GM08714 (cell line): ENCODE data around the gene CLK2.
"Not testable (repeated sequence)": the region's sequence is repeated elsewhere in the genome, so short reads cannot be mapped to it uniquely, and the experiment has no call there.

Experiments
- H3K4me3 ChIP-seq: fragments of 200-500 bp; sonication (Bioruptor generic); 2 replicates; pipeline ENCODE4 v1.5.1; 2014; ENCODE audit warnings: mild to moderate bottlenecking, low read length, inconsistent platforms
- ZNF274 ChIP-seq: IDR thresholded peaks from 2 replicates; pipeline ENCODE4 v1.6.1; 2012; ENCODE audit warnings: mild to moderate bottlenecking, low read depth, low read length

Gene CLK2

DNA sequence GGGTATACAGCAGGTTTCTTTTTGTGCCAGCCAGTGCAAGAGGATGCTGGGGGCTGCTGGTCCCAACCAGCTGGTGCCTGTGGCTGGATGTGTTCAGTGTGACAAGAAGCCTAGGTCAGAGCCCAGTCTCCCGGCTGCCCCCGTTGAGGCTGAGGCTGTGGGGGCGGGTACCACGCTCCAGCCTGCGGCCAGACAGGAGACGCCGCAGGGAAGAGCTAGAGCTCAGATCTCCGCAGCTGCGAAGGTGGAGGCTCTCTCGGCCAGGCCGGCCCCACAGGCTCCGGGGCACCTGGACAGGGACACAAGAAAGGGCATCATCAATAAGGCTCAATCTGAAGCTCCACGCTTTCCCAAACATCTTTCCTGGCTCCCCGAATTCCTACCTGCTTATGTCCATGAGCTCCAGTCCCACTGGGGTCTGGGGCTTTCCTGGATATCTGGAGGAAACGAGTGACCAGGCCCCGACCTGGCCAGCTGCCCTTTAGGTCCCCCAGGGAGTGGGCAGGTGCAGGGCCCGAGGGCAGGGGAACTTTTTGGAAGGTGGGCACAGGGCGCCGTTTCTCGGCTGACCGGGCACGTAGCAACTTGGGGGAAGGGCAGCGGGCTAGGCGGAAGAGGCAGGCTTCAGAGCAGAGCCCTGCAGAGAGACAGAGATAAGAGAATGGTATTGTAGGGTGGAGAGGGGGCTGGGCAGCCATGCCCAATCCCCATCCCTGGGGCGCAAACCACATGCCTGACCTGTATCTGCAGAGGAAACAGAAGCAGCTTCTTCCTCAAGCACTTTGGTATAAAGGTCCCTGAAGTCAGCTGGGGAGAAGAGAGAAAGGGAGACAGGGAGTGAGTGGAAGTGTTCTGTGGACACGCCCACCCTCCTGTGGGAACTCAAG lies 25.4 kb downstream of the CLK2 start:
- TF ChIP-seq ZNF274, result no peak
- no peak overlapping the region for H3K4me3 ChIP-seq

DNA sequence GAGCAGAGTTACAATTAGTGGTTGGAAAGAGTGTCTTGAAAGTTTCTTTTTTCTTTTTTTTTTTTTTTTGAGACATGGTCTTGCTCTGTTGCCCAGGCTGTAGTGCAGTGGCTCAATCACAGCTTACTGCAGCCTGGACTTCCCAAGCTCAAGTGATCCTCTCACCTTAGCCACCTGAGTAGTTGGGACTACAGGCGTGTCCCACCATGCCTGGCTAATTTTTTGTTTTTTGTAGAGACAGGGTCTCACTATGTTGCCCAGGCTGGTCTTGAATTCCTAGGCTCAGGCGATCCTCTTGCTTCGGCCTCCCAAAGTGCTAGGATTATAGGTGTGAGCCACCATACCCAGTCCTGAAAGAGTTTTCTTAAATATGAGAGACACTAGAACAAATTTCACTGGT lies 26.5 kb downstream of the CLK2 start:
- H3K4me3 ChIP-seq, result not testable (repeated sequence)

DNA sequence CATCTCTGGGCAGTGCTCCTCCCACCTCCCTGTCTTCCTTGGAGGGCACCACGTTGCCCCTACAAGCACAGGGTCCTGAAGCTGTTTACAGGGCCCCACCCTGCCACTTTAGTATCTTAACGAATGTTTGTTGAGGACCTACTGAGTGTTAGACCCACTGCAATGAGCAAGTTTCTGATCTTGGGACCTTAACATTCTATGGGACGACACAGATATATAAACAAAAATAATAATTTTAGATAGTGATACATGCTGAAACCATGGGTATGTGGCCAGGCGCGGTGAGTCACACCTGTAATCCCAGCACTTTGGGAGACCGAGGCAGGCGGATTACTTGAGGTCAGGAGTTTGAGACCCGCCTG lies 28.2 kb downstream of the CLK2 start:
- no peak for TF ChIP-seq ZNF274
- peak overlapping the region; percentile 36; the same call in 1 of the 2 replicates for H3K4me3 ChIP-seq

DNA sequence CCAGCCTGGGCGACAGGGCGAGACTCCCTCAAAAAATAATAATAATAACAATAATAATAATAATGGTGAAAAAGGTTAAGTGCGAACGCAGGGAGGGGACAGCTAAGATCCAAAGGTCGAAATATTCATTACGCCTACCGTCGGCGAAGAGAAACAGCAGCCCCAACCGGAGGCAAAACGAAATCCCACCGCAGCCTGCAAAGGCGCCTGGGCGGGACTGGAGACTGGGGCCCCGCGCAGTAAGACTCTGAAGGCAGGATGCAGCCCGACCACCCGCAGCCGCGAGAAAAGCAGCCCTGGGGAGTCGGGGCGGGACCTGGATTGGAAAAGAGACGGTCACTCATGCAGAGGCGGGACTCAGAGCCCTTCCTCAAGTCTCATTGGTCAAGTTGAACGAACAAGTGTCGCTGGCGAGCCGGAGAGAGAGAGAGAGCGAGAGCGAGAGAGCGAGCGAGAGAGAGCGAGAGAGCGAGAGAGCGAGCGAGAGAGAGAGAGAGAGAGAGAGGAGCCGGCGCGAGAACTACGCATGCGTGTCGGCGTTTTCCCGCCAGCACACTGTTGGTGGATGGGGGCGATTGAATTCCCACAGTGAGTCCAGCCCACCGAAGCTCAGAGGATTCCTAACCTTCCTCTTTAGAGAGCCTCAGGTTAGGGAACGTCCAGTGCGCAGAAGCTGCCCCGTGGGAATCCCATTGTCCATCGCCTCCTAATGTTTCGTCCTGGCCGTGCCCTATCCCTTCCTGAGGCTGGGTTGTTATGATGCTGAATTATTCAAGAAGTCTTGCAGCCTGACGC lies 28.7 kb downstream of the CLK2 start:
- H3K4me3 ChIP-seq, result peak overlapping the region; percentile 79
- TF ChIP-seq ZNF274, result no peak

DNA sequence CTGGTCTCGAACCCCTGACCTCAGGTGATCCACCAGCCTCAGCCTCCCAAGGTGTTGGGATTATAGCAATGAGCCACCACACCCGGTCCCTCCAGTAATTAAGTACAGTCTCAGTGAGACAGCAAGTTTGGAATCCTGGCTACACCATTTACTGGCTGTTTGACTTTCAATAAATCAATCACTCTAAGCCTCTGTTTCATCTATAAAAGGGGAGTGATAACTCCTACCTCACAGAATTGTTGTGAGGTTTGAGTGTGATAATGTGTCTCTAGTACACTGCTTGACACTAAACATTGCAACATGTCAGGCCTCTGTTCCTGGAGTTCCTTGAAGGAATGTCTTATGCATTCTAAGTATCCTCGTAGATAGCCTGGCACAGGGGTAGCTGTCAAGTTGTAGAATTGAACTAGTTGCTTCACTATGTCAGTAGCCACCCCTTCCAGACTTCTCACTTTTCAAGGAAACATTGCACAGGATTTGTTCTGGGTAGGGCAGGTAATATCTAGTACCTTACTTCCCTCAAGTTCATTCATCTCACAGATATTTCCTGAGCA lies 30.4 kb downstream of the CLK2 start:
- H3K4me3 ChIP-seq, result peak overlapping the region; percentile 79; the same call in 1 of the 2 replicates
- TF ChIP-seq ZNF274, result no peak

DNA sequence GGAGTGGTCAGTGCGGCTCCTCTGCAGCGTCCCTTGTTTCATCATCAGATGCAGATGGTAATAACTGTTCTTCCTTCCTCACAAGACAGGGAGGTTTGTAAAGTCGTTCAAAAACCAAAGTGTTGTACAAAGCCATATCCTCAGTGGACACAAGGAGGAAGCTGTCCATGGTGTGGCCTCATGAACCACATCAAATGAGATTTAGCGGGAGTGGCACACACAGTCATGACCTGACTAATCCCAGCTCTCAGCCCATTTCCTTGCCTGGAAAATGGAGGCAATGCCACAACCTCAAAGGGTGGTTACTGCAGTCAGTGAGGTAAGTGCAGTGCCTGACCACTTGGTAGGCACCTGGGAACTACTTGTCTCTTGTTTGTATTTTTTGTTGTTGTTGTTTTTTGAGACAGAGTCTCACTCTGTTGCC lies 31.5 kb downstream of the CLK2 start:
- no peak overlapping the region for H3K4me3 ChIP-seq

DNA sequence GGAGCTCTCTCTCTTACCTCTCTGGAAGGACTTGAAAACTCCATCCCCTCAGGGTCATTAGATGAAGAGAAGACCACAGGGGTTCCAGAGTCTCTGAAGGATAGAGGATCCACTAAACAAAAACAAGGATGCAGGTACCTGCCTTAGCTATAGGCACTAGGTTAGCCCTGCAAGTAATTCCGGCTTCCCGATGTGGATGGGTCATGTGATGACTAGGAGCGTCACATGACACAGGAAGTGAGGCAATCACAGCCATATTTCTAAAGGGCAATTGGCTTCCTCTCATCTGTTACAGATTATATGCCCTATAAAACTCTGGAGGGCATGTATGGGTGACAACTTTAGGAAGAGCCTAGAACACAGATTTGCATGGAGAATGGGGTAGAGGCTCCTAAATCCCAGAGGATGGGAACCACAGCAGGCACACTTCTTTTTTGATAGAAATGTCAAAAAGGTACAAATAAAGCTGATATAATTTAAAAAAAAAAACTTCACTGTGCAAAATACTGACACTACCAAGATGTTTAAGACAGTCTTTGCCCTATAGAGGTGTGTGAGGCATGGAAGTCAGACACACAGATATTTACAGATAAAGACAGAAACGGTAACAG lies 32.1 kb downstream of the CLK2 start:
- no peak for TF ChIP-seq ZNF274
- H3K4me3 ChIP-seq, result peak overlapping the region; percentile 76; the same call in 1 of the 2 replicates

More for the DNA sequence above, 31.5 kb downstream of the CLK2 start:
- TF ChIP-seq ZNF274, result no peak

DNA sequence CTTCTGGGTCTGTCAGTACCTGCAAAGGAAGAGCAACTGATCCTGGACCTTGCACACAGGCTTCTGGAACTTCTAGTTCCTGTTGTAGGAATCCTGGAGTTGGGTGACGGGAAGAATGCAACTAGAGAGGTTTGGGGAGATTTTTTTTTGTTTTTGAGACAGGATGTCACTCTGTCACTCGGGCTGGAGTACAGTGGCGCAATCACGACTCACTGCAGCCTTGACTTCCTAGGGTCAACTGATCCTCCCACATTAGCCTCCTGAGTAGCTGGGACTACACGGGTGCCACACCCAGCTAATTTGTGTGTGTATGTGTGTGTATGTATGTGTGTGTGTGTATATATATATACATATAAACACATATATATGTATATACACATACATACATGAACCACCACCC lies 36.9 kb downstream of the CLK2 start:
- TF ChIP-seq ZNF274, result no peak

DNA sequence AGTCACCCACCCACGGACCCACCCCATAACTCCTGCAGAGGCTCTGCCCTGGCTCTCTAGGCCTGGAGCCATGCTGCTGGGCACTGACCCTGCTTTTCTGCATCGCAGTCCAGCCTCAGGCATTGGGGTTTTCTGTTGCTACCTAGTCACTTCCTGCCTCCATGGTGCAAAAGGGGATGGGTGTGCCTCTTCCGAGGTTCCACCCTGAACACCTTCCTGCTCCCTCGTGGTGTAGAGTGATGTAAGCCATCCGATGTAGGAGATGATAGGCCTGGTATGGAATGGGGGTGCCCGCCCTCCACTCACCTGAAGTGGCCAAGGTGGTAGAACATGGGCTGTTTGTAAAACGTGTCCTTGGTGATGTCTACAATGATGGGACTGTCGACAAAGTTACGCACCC lies 37.9 kb downstream of the CLK2 start:
- not testable (repeated sequence) for H3K4me3 ChIP-seq

More for the DNA sequence above, 36.9 kb downstream of the CLK2 start:
- H3K4me3 ChIP-seq, result no peak overlapping the region

DNA sequence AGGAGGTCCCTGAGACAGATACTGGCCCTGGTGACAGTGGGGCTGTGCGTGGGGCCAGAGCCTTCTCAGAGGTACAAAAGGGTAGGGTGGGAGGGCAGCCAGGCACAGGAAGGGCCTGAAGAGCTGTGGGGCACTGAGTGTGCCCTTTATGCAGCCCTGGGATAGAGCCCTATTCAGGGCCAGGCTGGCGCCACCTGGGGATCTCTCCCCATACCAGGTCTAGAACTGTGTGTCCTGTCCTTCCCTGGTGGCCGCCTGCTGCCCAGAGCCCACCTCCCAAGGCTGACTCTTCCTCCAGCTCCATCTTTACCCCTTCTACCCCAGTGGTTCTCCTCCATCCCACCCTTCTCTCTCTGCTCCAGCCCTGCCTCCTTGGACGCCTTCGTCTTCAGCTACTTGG lies 39.8 kb downstream of the CLK2 start:
- H3K4me3 ChIP-seq, result not testable (repeated sequence)

DNA sequence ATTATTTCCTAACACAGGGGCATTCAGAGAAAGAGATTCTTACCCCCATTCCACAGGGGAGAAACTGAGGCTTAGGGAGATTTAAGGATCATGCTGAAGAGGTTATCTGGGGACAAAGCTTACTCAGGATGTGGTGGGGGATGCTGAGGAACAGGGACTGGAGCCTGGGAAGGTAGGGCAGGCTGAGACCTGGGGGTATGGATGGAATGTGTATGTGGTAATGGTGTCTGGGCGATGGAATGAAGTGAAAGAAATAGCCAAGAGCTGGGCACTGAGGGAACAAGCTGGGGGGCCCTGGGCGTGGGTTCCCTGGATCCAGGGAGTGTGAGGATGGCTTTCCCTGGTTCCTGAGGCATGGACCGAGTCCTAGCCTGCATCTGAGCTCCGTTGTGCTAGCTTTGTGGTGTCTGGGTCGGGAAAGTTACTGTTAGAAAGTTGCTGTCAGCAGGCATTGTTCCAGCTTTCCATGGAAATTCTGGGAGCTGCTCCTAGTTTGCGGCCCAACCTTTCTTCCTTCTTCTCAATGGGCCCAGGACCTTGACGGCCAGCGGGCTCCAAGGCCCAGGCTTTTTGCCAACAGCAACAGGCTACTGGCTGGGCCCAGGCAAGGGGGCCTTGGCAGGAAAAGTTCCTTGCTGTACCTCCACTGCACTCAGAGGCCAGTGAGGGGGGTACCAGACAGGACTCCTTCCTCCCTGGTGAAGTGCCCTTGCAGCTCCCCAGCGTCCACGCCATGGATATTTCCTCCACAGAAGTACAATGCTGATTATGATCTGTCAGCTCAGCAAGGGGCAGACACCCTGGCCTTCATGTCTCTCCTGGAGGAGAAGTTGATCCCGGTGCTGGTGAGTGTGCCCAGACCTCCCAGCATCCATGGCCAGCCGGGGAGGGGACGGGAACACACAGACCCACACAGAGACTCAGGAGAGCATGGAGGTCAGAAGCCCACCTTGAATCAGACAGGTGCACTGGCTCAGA lies 41.0 kb downstream of the CLK2 start:
- not testable (repeated sequence) for H3K4me3 ChIP-seq

DNA sequence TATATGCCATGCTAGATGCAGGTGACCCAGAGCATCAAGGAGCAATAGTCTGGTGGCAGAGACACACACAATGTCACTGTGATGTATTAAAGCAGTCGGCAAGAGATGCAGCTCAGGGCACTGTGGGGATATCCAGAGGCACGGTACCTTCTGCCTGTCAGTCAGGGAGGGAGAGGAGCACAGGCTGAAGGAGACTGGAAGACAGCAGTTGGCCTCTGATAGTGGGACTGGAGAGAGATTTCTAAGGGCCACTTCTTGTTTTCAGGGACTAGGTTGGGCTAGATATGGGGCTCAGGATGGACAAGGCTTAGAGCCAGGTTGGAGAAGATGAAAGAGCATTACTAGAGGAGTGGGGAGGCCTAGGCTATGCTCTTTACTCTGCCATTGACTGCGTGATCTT lies 42.0 kb downstream of the CLK2 start:
- not testable (repeated sequence) for H3K4me3 ChIP-seq

DNA sequence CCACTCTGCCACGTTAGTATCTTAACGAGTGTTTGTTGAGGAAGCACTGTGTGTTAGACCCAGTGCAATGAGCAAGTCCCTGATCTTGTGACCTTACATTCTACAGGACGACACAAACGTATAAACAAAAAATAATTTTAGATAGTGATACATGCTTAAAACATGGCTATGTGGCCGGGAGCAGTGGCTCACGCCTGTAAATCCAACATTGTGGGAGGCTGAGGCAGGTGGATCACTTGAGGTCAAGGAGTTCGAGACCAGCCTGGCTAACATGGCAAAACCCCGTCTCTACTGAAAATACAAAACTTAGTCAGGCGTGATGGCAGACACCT lies 45.2 kb downstream of the CLK2 start:
- H3K4me3 ChIP-seq, result peak overlapping the region; percentile 52; the same call in 1 of the 2 replicates
- no peak for TF ChIP-seq ZNF274
